Measurements from ENCODE around the gene SNX32.
A peak's percentile ranks its signal among the peaks of the same experiment; 100 is the strongest.

Gene SNX32

GRCh38 chr11:65797711-65798110 is 36.1 kb upstream of the SNX32 start:
- DNase-seq (ENCODE audit: low spot score) = no peak

GRCh38 chr11:65798882-65799281 is 34.9 kb upstream of the SNX32 start:
- DNase-seq (ENCODE audit: low spot score) = no peak

GRCh38 chr11:65801153-65801987 is 32.4 kb upstream of the SNX32 start:
- DNase-seq (ENCODE audit: low spot score) = no peak

GRCh38 chr11:65802841-65803240 is 30.9 kb upstream of the SNX32 start:
- DNase-seq (ENCODE audit: low spot score) = no peak

DNA sequence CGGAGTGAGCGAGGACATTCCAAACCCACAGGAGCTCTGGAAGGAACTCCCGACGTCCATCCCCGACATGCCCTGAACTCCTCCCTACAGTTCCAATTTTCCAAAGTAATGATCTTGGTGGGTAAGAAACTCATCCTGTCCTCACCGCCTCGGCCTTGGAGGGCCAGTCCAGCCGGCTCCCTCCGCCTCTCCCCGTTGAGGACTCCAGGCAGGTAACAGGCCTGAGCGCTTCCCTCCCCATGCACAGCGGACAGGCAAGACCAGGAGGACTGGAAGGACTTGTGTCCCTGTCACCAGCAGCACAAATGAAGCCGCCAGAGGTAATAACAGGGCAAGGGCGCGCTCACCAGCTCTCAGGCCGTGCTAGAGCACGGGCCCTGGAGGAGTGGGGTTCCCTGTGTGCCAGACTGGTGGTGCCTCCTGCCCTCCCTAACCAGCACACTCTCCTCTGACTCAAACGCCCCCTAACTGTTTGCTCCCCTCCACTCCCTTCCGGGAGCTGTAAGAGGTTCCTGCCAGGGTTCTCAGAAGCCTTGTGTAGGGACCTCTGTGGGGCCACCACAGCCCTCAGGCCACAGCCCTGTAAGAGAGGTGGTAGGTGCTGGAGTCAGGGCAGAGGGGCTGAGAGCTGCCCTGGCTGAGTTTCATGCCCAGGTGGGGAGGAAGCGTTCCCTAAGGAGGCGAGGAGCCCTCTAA is 29.8 kb upstream of the SNX32 start:
- DNase-seq (ENCODE audit: low spot score) = no peak

- DNase-seq (ENCODE audit: low spot score) = no peak
Observed at GRCh38 chr11:65806979-65807378, 26.8 kb upstream of the SNX32 start.

GRCh38 chr11:65808744-65809341 is 24.9 kb upstream of the SNX32 start:
- DNase-seq (ENCODE audit: low spot score) = no peak

- DNase-seq (ENCODE audit: low spot score) = no peak
Observed at GRCh38 chr11:65809496-65809895, 24.3 kb upstream of the SNX32 start.

GRCh38 chr11:65810046-65810868 is 23.5 kb upstream of the SNX32 start:
- no peak for DNase-seq (ENCODE audit: low spot score)

DNA sequence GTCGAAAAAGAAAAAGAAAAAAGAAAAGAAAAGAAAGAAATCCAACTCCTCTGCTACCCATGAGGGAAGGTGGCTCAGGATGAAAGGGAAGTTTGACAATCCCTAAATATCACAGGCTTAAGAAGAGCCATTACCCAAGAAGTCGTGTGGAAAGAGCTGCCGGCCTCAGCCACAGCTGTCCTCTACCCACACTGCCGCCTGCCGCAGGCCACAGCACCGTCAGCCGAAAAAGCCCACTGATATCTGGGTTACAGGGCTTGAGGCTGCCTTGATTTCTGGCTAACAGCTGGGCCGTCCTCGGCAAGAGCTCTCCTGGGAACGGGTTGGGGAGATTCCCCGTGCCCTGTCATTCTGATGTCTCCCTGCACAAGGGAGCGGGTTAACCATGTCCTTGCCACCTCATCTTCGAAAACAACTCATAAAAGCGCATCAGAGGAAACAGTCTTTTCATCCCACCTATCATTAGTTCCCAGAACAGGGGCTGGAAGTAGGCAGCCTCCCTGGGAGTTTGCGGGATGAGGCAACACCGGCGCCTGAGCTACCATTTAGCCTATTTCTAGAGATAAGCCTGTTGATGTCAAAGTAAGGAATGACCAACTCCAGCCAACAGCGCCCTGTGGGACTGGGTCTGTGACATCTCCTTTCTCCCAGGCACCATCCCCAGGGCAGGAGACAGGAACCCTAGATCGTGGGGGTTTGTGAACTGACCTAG is 21.8 kb upstream of the SNX32 start:
- DNase-seq (ENCODE audit: low spot score) = no peak

DNA sequence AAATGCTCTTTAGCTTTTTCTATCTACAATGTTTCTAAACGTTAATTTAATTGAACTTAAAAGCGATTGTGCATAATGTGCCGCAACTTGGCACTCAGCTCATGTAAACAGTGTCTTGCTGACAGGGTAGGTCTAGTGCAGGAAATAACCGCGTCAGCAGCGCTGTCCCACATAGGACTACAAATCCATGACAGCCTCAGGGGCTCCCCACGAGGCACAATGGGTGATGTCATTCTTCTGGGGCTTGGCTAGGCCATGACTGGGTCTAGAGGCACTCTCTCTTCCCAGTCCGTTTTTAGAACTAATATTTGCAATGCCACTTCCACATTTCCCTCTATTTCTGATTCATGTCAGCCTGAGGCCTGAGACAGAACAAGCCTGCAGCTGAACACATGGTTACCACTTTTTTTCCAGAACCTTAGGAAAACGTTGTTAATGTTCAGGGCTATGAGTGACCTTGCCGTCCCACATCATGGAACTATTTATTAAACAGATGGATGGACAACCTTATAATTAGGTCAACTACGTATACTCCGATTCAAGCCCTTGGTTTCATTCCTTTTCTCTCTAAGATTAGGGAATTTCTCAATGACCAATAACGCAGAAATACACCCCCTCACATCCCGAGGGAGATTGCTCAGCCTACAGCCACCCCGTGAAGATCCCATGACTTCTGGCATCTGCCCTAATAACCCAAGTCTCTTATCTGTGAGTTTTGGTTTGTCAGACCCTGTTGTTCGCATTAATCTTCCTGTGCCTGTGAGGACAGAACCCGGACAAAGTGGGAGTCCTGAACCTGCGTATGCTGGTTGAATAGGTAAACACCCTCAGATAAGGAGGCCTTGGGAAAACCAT is 19.4 kb upstream of the SNX32 start:
- DNase-seq (ENCODE audit: low spot score) = no peak

- no peak for DNase-seq (ENCODE audit: low spot score)
Observed at GRCh38 chr11:65814986-65815565, 18.7 kb upstream of the SNX32 start.

DNA sequence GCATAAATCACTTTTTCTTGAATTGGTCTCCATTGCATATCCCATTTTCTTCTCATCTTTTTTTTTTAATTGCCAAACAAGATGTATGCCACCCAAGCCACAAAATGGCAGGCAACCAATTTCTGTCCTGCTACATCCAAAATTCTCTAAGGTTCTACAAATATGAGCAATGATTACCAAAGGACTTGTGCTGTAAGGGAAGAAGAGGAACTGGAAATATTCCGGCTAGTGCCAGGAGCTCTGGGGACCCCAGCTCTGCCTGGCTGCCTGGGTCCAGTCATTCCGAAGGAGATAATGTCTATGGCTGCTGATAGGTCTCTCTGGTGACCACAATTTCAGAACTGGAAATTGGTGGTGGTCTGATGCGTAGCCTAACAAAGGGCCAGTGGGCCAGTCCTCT is 17.1 kb upstream of the SNX32 start:
- no peak for DNase-seq (ENCODE audit: low spot score)

DNA sequence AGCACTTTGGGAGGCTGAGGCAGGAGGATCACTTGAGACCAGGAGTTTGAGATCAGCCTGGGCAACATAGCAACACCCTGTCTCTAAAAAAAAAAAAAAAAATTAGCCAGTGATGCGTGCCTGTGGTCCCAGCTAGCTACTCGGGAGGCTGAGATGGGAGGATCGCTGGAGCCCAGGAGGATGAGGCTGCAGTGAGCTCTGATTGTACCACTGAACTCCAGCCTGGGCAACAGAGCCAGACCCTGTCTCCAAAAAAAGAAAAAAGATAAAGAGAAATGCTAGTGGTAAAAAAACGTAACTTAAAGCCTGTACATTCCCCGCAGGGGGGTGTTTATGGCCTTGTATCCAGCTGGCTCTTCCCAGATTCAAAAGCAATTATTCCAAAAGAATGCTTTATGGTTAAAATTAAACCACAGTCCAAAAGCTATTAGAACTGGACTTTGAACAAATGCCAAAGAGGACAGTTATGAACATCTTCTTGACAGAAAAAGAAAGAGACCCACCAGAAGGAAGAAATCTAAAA is 16.4 kb upstream of the SNX32 start:
- no peak for DNase-seq (ENCODE audit: low spot score)

DNA sequence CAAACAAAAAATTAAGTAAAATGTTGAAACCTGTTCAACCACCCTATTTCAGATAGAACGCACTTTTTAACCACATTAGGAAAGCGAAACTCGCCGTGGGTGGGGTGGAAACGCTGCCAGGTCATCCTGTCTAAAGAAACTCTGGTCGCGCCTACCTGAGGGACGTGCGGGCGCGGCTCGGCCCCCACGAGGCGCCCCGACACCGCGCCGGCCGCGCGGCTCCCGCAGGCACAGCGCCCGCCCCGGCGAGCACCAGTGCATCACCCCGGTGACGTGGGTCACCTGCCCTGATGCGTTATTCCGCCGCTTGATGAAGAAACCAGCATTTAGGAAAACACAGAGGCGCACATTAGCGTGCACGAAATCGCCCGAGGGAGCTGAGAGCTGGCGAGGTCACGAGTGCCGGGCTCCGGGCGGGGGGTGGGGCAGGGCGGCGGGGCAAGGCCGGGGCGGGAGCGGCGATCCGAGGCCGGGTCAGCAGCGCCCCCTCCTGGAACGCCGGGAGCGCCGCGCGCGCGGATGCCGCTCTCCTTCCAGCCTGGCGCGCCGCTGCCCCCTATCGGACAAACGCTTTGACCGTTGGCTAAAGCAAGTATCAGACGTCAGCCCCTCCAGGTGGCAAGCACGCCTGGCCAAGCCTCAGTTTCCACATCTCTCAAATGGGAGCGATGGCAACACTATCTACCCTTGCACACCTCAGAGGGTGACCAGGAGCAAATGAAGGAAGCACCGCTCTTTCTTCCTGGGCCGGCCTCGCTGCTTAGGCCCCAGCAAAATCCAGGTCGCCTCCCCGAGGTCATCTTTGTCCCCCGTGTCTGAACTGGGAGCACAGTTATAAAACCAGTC is 15.7 kb upstream of the SNX32 start:
- peak; percentile 81 for DNase-seq (ENCODE audit: low spot score)

DNA sequence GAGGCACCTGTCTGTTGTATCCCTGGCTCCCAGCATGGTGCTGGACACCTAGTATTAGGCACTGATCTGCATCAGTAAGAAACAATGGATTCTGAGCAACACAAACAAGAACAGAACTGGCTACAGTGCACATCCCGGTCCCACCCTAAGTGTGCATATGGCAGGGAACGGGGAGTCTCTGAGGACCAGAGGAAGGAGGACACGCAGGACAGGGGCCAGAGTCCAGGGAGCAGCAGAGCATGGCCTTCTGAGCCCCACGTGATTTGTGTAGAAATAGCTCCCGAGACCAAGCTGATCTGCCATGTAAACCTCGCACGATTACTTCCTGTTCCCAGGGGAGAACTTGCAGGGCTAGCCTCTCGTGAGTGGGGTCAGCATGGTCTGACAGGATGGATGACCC is 12.7 kb upstream of the SNX32 start:
- no peak for DNase-seq (ENCODE audit: low spot score)

DNA sequence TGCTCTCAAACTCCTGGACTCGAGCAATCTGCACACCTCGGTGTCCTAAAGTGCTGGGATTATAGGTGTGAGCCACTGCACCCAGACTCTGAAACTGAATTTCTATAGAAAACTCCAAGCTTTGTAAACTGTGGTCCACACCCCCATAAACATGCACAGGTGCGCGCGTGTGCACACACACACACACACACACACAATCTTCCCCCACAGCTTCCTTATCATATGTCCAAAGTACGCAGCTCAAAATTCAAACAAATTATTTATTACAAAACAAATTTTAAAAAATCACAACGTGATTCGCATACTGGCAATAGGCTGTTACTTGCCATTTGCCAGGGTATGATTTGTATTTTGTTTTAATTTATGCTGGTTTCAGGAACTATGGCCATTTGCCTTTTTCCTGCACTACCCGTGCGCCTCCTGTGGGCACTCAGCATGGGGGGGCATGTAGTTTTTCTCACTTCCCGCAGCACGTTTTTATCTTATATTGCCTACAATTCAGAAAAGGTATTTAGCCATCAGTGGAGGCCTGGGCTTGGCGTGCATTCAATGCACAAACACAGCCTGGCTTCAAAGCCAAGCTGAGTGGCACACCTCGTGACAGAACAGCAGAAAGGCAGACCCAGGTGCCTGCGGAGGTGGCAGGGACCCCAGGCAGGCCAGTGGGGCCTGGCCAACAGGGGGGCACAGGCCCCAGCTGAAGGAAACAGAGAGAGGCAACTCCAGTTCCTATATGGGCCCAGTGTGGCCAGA is 10.8 kb upstream of the SNX32 start:
- no peak for DNase-seq (ENCODE audit: low spot score)

- DNase-seq (ENCODE audit: low spot score) = no peak
Observed at GRCh38 chr11:65826984-65827735, 6.6 kb upstream of the SNX32 start.

All from HuH-7.5 (cell line).